GM21737 (cell line): ENCODE results near the gene GNA15.
"Not testable (repeated sequence)": the region's sequence is repeated elsewhere in the genome, so short reads cannot be mapped to it uniquely, and the experiment has no call there.

Experiments
- ATAC-seq: cut with Tn5 transposase; IDR thresholded peaks from one replicate; pipeline ENCODE4 v1.9.1; 2021; ENCODE audit warnings: mild to moderate bottlenecking, moderate library complexity; ENCODE audit not compliant: unreplicated experiment

The GNA15 gene

GRCh38 chr19:3189702-3190469 is 54.1 kb downstream of the GNA15 start:
- ATAC-seq, result no peak

- no peak for ATAC-seq
These were observed 54.6 kb downstream of the GNA15 start for GRCh38 chr19:3190470-3190770.

GRCh38 chr19:3190921-3191805 is 55.3 kb downstream of the GNA15 start:
- ATAC-seq, result no peak

GRCh38 chr19:3191806-3192104 is 55.9 kb downstream of the GNA15 start:
- not testable (repeated sequence) for ATAC-seq

GRCh38 chr19:3192228-3192635 is 56.4 kb downstream of the GNA15 start:
- no peak for ATAC-seq

GRCh38 chr19:3192684-3193083 is 56.9 kb downstream of the GNA15 start:
- no peak for ATAC-seq

GRCh38 chr19:3193256-3194105 is 57.6 kb downstream of the GNA15 start:
- ATAC-seq, result no peak

- no peak for ATAC-seq
These were observed 58.6 kb downstream of the GNA15 start for GRCh38 chr19:3194106-3195087.

- ATAC-seq, result no peak
These were observed 60.5 kb downstream of the GNA15 start for GRCh38 chr19:3196064-3196932.

- no peak for ATAC-seq
These were observed 61.0 kb downstream of the GNA15 start for GRCh38 chr19:3196933-3197205.

GRCh38 chr19:3198901-3199700 is 63.3 kb downstream of the GNA15 start:
- no peak for ATAC-seq

- no peak for ATAC-seq
These were observed 65.4 kb downstream of the GNA15 start for GRCh38 chr19:3201072-3201700.

GRCh38 chr19:3201911-3202310 is 66.1 kb downstream of the GNA15 start:
- ATAC-seq, result no peak

GRCh38 chr19:3202346-3202745 is 66.5 kb downstream of the GNA15 start:
- ATAC-seq, result no peak

GRCh38 chr19:3202895-3203294 is 67.1 kb downstream of the GNA15 start:
- ATAC-seq, result not testable (repeated sequence)

- no peak for ATAC-seq
These were observed 68.2 kb downstream of the GNA15 start for GRCh38 chr19:3203805-3204645.

GRCh38 chr19:3204646-3205275 is 68.9 kb downstream of the GNA15 start:
- no peak for ATAC-seq
